Natural killer cell (primary cell): ENCODE results near the gene ETV6. TPM values are rescaled to one million over a fixed set of nuclear protein-coding genes. Genes with fewer than 3 reads are reported as not detected.

Experiments
- ATAC-seq, 3 donors: fragments of 150-1000 bp in 2 of 3; fragments of 200-7000 bp in 1 of 3; cut with Tn5 transposase; 1 replicate in 1 of 3; 2 replicates in 2 of 3; pipeline ENCODE4 v1.10.0; 2021; ENCODE audit warnings: mild to moderate bottlenecking in 2 of 3, moderate library complexity in 2 of 3
- DNase-seq, 2 donors: peaks; one replicate each; pipeline versions ENCODE4 v3.0.0 to v3.0.0-alpha.2; 2013 to 2021; ENCODE audit warnings: mixed read lengths in 1 of 2
- H3K27ac ChIP-seq: one replicate; pipeline ENCODE4 v1.5.1; 2013; ENCODE audit warnings: mild to moderate bottlenecking, low read length
- H3K27me3 ChIP-seq: one replicate; pipeline ENCODE4 v1.6.1; 2013; ENCODE audit warnings: low read length; ENCODE audit not compliant: control insufficient read depth, insufficient read depth
- H3K36me3 ChIP-seq: one replicate; pipeline ENCODE4 v1.6.1; 2013; ENCODE audit warnings: low read length; ENCODE audit not compliant: control insufficient read depth, insufficient read depth
- H3K4me1 ChIP-seq: one replicate; pipeline ENCODE4 v1.6.1; 2013; ENCODE audit warnings: low read length; ENCODE audit not compliant: control insufficient read depth, insufficient read depth
- H3K4me3 ChIP-seq: one replicate; pipeline ENCODE4 v1.5.1; 2013; ENCODE audit warnings: low read length
- H3K9me3 ChIP-seq: one replicate; pipeline ENCODE4 v1.6.1; 2013; ENCODE audit warnings: low read length; ENCODE audit not compliant: control insufficient read depth, insufficient read depth
- H3K27ac Mint-ChIP-seq, 2 donors: one replicate each; pipeline ENCODE4 v1.8.0; 2022; ENCODE audit warnings: mild to moderate bottlenecking in 2 of 2, mixed read lengths in 2 of 2, moderate library complexity in 1 of 2
- H3K27me3 Mint-ChIP-seq, 2 donors: one replicate each; pipeline ENCODE4 v1.8.0; 2022; ENCODE audit warnings: low read depth in 2 of 2, mixed read lengths in 2 of 2
- H3K36me3 Mint-ChIP-seq: one replicate; pipeline ENCODE4 v1.8.0; 2022; ENCODE audit warnings: mixed read lengths
- H3K4me1 Mint-ChIP-seq, 2 donors: one replicate each; pipeline ENCODE4 v1.8.0; 2022; ENCODE audit warnings: mixed read lengths in 2 of 2
- H3K4me3 Mint-ChIP-seq: one replicate; pipeline ENCODE4 v1.8.0; 2022; ENCODE audit warnings: mild to moderate bottlenecking, moderate library complexity, mixed read lengths
- H3K9me3 Mint-ChIP-seq, 2 donors: one replicate each; pipeline ENCODE4 v1.8.0; 2022; ENCODE audit warnings: mixed read lengths in 2 of 2
- WGBS: methylation state at CpG from one replicate; pipeline ENCODE4 v1.1.7; 2013; ENCODE audit warnings: missing lambda C conversion rate; ENCODE audit not compliant: insufficient coverage; 5-methylcytosine and 5-hydroxymethylcytosine counted together
- intact Hi-C: fragments of 100-400 bp; cut with micrococcal nuclease; formaldehyde crosslinking; loops from one replicate; pipeline ENCODE4 v1.14.2; 2022
- total RNA-seq, 4 donors: library from RNA; stranded (reverse); fragments of 120-200 nt in 1 of 4; gene quantifications; one replicate each; pipeline versions ENCODE4 v1.2.3 to v1.2.4, GENCODE V29; 2013 to 2022
- TF ChIP-seq, protein P1 (sequence below): fragments of 200-600 bp; IDR thresholded peaks from one replicate; pipeline ENCODE4 v1.8.0; 2022; ENCODE audit warnings: antibody characterized with exemption

ETV6 gene
- total RNA-seq, 3 donors from 2014 or later (not counting 1 experiment from before 2014, with no cell fraction given): 38.9 to 49.5 (median 40.6) TPM

DNA sequence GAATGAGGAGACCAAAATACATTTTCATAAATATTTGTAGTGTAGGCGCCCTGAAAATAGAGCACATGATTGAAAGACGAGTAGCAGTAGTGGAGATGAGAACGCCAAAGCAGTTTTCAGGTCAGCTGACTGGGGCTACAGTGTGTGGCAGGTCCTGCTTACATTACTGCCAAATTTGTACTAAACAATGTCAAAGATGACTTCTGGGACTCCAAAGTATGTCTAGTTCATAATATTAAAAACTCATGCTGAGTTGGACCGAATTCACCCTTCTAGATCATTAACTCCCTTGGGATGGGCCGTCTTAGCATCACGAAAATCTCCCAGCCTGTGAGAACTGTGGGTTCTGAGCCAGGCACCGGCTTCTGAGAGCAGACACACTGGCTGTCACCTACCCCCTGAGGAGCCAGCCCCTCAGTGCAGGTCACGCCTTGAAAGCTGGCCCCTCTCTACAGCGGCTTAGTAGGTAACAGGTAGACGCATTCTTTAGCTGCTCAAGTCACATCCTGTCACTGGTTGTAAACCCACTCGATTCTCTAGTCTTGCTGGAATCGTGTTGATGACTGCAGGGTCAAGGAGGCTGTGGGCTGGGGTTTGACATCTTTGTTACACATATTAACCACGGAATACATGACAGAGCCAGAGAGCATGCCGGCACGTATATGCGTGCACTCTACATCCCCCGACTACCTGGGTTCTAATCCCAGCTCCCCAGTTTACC lies 210.4 kb downstream of the ETV6 start:
- 72% methylated on average over 17 of the region's 17 CpGs for WGBS

GRCh38 chr12:11861155-11861863 lies 211.8 kb downstream of the ETV6 start:
- H3K36me3 ChIP-seq: peaks cover 8% of the 10 kb centered on the region
- no peak for DNase-seq
- peaks cover 2 to 8% of the 10 kb centered on the region in 2 donors for H3K9me3 Mint-ChIP-seq
- no peak for ATAC-seq
- H3K4me1 ChIP-seq: no peaks in the 10 kb centered on the region
- peaks cover 26 to 41% of the 10 kb centered on the region in 2 donors for H3K4me1 Mint-ChIP-seq
- TF ChIP-seq, protein P1, sequence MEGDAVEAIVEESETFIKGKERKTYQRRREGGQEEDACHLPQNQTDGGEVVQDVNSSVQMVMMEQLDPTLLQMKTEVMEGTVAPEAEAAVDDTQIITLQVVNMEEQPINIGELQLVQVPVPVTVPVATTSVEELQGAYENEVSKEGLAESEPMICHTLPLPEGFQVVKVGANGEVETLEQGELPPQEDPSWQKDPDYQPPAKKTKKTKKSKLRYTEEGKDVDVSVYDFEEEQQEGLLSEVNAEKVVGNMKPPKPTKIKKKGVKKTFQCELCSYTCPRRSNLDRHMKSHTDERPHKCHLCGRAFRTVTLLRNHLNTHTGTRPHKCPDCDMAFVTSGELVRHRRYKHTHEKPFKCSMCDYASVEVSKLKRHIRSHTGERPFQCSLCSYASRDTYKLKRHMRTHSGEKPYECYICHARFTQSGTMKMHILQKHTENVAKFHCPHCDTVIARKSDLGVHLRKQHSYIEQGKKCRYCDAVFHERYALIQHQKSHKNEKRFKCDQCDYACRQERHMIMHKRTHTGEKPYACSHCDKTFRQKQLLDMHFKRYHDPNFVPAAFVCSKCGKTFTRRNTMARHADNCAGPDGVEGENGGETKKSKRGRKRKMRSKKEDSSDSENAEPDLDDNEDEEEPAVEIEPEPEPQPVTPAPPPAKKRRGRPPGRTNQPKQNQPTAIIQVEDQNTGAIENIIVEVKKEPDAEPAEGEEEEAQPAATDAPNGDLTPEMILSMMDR: no peak
- 87% methylated on average over 5 of the region's 5 CpGs for WGBS
- H3K27me3 ChIP-seq: no peaks in the 10 kb centered on the region
- H3K4me3 ChIP-seq: no peak overlapping the region
- no peak overlapping the region for H3K27ac ChIP-seq
- intact Hi-C loops: no loop called here
- H3K9me3 ChIP-seq: no peaks in the 10 kb centered on the region
- H3K36me3 Mint-ChIP-seq: peaks cover 8% of the 10 kb centered on the region
- H3K4me3 Mint-ChIP-seq: no peak overlapping the region
- H3K27ac Mint-ChIP-seq: peak overlapping the region in 1 of 2 donors; percentile 5
- no peaks in the 10 kb centered on the region for H3K27me3 Mint-ChIP-seq

More for the DNA sequence above, 210.4 kb downstream of the ETV6 start:
- TF ChIP-seq, protein P1: no peak
- Mint-ChIP-seq H3K27ac (peak overlapping the region in 1 of 2 donors; percentile 33), H3K36me3 (no peaks in the 10 kb centered on the region), H3K27me3 (no peaks in the 10 kb centered on the region), H3K9me3 (no peaks in the 10 kb centered on the region), H3K4me3 (no peak overlapping the region), H3K4me1 (peaks cover 36 to 48% of the 10 kb centered on the region in 2 donors)
- ATAC-seq (peak in 2 of 3 donors; percentile 15 to 57), DNase-seq (no peak)
- H3K36me3 ChIP-seq: peaks cover 10% of the 10 kb centered on the region
- intact Hi-C loops: no loop called here
- no peaks in the 10 kb centered on the region for H3K9me3 ChIP-seq
- H3K4me3 ChIP-seq: no peak overlapping the region
- H3K4me1 ChIP-seq: peaks cover 7% of the 10 kb centered on the region
- no peak overlapping the region for H3K27ac ChIP-seq
- no peaks in the 10 kb centered on the region for H3K27me3 ChIP-seq

- H3K27ac ChIP-seq: no peak overlapping the region
- WGBS: 93% methylated on average over 5 of the region's 7 CpGs
- no peaks in the 10 kb centered on the region for H3K27me3 ChIP-seq
- Mint-ChIP-seq H3K36me3 (peaks cover 15% of the 10 kb centered on the region), H3K4me1 (peaks cover 26 to 41% of the 10 kb centered on the region in 2 donors), H3K4me3 (no peak overlapping the region), H3K27ac (peak overlapping the region in 1 of 2 donors; percentile 13), H3K27me3 (no peaks in the 10 kb centered on the region), H3K9me3 (peaks cover 2 to 11% of the 10 kb centered on the region in 2 donors)
- no peak overlapping the region for H3K4me3 ChIP-seq
- no peaks in the 10 kb centered on the region for H3K9me3 ChIP-seq
- intact Hi-C loops: no loop called here
- no peak for DNase-seq
- ATAC-seq: no peak
- peaks cover 6% of the 10 kb centered on the region for H3K36me3 ChIP-seq
- TF ChIP-seq, protein P1: no peak
- H3K4me1 ChIP-seq: no peaks in the 10 kb centered on the region
Observed at GRCh38 chr12:11861864-11862600, 212.6 kb downstream of the ETV6 start.
